Left ventricle myocardium inferior (tissue), 1 donor: ENCODE results near the gene RBMS1. TPM values are rescaled to one million over a fixed set of nuclear protein-coding genes. Genes with fewer than 3 reads are reported as not detected.

Source experiments
- DNase-seq: peaks from one replicate; pipeline ENCODE4 v3.0.0-alpha.2; 2020
- H3K27ac ChIP-seq: fragments of 200-600 bp; replicated peaks from 2 replicates; pipeline ENCODE4 v1.8.0; 2021
- H3K27me3 ChIP-seq: fragments of 200-600 bp; 2 replicates; pipeline ENCODE4 v1.8.0; 2021; ENCODE audit warnings: low read depth
- H3K36me3 ChIP-seq: fragments of 200-600 bp; 2 replicates; pipeline ENCODE4 v1.8.0; 2021
- H3K4me1 ChIP-seq: fragments of 200-600 bp; 2 replicates; pipeline ENCODE4 v1.8.0; 2021
- H3K4me3 ChIP-seq: fragments of 200-600 bp; 2 replicates; pipeline ENCODE4 v1.8.0; 2021; ENCODE audit warnings: mild to moderate bottlenecking, moderate library complexity
- H3K9me3 ChIP-seq: fragments of 200-600 bp; replicated peaks from 2 replicates; pipeline ENCODE4 v1.8.0; 2021
- intact Hi-C: fragments of 100-400 bp; cut with micrococcal nuclease; formaldehyde crosslinking; loops from one replicate; pipeline ENCODE4 v1.11.0; 2022
- total RNA-seq: library from RNA; stranded (reverse); fragmentation: NEBNext Ultra II Directional; extraction: Animal tissue kit (Norgen Biotek cat#: 25700); gene quantifications from one replicate; pipeline ENCODE4 v1.2.1, GENCODE V29; 2021
- TF ChIP-seq, protein P1 (sequence below): fragments of 200-600 bp; IDR thresholded peaks from 2 replicates; pipeline ENCODE4 v1.8.0; 2021; ENCODE audit warnings: antibody characterized with exemption, mild to moderate bottlenecking, borderline replicate concordance
- donor health status: DM: no; HTN: yes; CAD: no; lungs with severe emphysema.

The RBMS1 gene
- total RNA-seq, 1 donor from 2014 or later, result 56.2 TPM

DNA sequence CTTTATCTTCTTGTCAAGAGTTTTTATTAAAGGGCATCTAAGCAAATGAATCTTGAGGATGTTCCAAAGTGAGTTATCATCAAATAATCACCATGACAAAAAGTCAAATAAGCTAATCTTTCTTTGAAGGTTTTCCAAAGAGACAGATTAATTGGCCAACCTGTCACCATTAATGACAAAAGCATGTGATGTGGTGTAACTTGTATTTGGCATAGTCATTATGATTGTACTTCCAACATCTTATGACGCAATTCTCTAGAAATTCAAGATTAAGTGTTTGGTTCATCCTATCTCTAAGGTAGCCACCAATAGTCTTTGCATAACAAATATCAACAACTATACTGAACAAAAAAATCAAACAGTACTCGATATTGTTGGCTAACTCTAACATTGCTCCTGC lies 28.6 kb downstream of the RBMS1 start:
- Histone ChIP-seq H3K36me3 (no peaks in the 10 kb centered on the region), H3K27ac (no peak overlapping the region), H3K27me3 (no peaks in the 10 kb centered on the region), H3K4me3 (no peak overlapping the region), H3K9me3 (no peaks in the 10 kb centered on the region), H3K4me1 (peaks cover 89% of the 10 kb centered on the region)
- no peak for DNase-seq
- TF ChIP-seq, protein P1, sequence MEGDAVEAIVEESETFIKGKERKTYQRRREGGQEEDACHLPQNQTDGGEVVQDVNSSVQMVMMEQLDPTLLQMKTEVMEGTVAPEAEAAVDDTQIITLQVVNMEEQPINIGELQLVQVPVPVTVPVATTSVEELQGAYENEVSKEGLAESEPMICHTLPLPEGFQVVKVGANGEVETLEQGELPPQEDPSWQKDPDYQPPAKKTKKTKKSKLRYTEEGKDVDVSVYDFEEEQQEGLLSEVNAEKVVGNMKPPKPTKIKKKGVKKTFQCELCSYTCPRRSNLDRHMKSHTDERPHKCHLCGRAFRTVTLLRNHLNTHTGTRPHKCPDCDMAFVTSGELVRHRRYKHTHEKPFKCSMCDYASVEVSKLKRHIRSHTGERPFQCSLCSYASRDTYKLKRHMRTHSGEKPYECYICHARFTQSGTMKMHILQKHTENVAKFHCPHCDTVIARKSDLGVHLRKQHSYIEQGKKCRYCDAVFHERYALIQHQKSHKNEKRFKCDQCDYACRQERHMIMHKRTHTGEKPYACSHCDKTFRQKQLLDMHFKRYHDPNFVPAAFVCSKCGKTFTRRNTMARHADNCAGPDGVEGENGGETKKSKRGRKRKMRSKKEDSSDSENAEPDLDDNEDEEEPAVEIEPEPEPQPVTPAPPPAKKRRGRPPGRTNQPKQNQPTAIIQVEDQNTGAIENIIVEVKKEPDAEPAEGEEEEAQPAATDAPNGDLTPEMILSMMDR, result no peak
- intact Hi-C loops, result no loop called here

DNA sequence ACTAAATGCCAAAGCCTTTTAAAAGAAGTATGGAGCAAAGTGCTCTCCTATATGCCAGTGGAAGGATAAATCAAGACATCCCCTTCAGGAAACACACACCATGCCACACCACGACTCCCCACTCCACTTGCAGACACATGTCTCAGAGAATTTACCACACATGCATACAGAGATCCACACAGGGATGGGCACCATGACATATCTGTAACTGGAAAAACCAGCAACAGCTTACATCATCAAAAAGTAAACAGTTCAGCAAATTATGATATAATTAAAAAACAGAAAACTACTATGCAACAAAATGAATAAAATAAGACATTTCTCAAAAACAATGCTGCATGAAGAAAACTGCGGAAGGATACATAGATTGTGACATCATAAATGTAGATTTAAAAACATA lies 29.6 kb downstream of the RBMS1 start:
- TF ChIP-seq, protein P1, result no peak
- H3K27me3 ChIP-seq, result no peaks in the 10 kb centered on the region
- intact Hi-C loops, result no loop called here
- no peak for DNase-seq
- H3K36me3 ChIP-seq, result no peaks in the 10 kb centered on the region
- no peak overlapping the region for H3K4me3 ChIP-seq
- no peaks in the 10 kb centered on the region for H3K9me3 ChIP-seq
- H3K4me1 ChIP-seq, result peaks cover 89% of the 10 kb centered on the region
- no peak overlapping the region for H3K27ac ChIP-seq

DNA sequence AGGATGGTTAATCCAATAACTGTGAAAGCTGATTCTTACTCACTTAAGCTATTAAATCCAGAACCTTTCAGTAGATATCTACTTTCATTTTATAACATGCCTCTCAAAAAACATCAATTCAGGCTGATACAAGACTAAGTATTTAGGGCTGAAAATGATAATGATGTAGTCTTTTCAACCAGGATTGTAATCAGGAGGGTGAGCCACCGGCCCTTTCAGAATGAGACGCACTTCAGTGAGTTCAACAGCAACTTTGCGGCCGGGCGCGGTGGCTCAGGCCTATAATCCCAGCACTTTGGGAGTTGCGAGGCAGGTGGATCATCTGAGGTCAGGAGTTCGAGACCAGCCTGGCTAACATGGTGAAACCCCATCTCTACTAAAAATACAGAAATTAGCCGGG lies 30.4 kb downstream of the RBMS1 start:
- DNase-seq, result no peak
- Histone ChIP-seq H3K4me1 (peaks cover 89% of the 10 kb centered on the region), H3K27ac (no peak overlapping the region), H3K4me3 (no peak overlapping the region), H3K27me3 (no peaks in the 10 kb centered on the region), H3K9me3 (no peaks in the 10 kb centered on the region), H3K36me3 (no peaks in the 10 kb centered on the region)
- intact Hi-C loops, result no loop called here
- TF ChIP-seq, protein P1, result no peak

DNA sequence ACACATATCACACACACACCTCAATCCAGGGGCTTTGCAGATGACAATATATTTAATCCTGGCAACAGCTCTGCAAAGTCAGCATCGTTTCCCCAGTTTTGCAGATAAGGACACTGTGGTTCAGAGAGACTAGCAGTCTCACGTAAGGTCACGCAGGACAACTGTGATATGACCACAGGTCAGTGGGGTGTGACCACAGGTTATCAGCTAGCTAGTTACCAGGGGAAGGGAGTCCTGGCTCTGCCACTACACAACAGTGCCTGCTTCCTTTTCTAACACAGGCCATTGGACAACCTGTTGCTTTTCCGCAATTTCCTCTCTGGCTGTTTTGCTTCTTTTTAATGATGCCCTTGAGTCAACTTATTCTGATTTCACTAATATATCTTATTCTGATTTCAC lies 33.3 kb downstream of the RBMS1 start:
- H3K27ac ChIP-seq, result peak overlapping the region; percentile 6
- TF ChIP-seq, protein P1, result no peak
- intact Hi-C loops, result no loop called here

DNA sequence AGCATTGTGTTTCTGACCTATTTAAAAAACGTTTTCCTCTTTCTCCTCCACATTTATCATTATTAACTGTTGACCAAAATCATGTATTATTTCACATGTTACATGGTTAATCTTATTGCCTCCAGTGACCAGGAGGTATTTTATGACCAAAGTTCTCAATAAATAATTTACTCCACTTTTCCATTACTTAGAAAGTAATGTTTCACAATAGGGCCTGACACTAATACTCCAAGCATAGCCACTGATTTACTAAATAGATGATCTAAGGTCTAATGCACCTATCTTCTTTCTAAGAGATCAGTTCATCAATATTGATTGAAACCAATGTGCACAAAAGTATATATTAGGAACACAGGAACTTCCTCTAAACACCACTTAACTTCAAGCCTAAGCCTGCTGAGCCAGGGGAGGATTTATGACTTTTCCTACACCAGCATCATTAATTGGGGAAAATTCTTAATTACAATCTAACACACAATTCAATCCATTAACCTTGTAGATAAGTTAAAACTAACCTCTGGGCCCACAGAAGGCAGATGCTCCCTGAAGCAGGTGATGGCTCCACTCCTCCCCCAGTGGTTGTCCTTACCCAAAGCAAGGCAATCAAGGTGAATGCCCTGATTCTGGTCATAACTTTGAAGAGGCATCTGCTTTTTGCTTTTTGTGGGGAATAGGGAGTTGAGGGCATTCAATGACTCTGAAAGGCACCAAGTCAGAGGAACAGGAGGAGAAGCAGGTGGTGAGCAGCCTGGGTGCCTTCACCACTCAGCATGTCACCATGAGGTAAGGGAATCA lies 33.9 kb downstream of the RBMS1 start:
- Histone ChIP-seq H3K9me3 (no peaks in the 10 kb centered on the region), H3K4me1 (peaks cover 85% of the 10 kb centered on the region), H3K36me3 (no peaks in the 10 kb centered on the region), H3K4me3 (no peak overlapping the region), H3K27me3 (no peaks in the 10 kb centered on the region), H3K27ac (peak overlapping the region; percentile 6)
- no peak for DNase-seq
- intact Hi-C loops, result no loop called here
- TF ChIP-seq, protein P1, result no peak

More for the DNA sequence above, 33.3 kb downstream of the RBMS1 start:
- no peak for DNase-seq
- no peaks in the 10 kb centered on the region for H3K36me3 ChIP-seq
- H3K4me3 ChIP-seq, result no peak overlapping the region
- no peaks in the 10 kb centered on the region for H3K9me3 ChIP-seq
- H3K4me1 ChIP-seq, result peaks cover 85% of the 10 kb centered on the region
- H3K27me3 ChIP-seq, result no peaks in the 10 kb centered on the region
